Fibroblast of the conjunctiva (primary cell): Measurements from ENCODE around the gene CTRB1.
"Not testable (repeated sequence)": the region's sequence is repeated elsewhere in the genome, so short reads cannot be mapped to it uniquely, and the experiment has no call there.

Source experiments
- DNase-seq: peaks from one replicate; pipeline ENCODE4 v3.0.0-alpha.2; 2010; ENCODE audit warnings: low read depth

CTRB1 gene

DNA sequence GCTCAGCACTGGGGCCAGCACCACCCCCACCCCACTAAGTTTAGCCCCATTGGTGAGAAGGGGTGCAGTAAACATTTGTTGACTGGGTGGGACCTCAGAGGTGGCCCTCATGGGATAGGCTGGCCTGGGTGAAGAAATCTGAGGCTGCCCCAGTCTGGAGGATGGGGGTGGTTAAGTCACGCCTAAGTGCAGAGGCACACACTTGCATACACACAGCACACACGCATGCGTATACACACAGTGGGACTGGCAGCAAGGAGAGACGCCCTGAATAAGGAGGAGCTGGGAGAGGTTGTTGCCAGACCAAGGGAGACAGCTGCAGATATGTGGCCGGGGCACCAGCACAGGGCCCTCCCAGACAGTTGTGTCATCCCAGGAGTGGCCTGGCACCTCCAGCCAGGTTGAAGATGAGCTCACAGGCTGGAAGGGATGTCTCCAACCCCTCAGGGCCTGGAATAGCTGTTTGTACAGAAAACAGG, 35.6 kb downstream of the CTRB1 start:
- no peak for DNase-seq

DNA sequence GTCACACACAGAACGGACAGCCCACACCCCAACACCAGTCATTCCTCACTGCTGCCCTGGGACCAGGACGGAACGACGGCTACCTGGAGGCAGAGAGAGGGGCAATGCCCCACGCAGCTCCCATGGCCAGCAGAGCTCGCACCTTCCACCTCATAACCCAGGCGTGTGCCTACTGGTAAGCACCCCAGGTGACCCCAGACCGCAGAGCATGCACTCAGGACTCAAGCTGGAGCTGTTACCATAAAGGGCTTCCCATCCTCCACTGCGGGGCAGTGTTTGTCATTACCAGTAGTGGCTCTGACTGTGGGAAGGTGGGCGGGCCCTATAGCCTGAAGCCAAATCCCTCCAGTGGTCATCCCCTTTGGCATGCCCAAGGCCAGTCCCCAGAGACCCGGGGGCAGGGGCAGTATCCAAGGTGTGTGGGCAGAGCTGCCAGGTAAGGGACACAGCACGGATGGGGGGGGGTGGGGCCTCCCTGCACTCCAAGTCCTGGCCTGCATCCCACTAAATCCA, 37.3 kb downstream of the CTRB1 start:
- no peak for DNase-seq

DNA sequence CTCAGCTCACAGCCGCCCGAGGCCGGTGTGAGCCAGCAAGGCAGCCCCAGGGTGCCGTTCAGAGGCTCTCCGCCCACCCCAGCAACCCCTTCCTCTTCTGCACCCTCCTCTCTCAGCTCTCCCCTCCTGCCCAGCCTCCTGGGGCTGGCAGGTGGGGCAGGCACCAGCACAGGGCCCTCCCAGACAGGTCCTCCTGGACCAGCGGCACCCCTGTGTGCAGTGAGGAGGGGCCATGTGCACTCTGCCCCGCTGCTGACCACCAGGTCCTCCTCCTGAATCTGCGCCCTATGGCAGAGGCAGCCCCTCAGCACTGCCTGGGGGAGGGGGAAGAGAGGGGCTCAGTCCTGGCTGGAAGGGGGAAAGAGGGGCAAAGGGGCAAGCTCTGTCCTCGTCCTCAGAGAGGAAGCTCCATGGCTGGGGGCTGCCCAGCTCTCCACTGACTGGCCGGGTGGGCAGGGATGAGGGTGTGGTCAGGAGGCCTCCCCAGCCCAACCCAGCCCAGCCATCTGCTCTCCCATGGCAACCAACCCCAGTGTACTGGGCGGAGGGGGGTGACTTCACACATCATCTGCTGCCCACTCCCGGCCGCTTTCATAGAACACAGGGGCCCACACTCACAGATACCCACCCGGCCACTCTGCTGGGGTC, 38.0 kb downstream of the CTRB1 start:
- no peak for DNase-seq

DNA sequence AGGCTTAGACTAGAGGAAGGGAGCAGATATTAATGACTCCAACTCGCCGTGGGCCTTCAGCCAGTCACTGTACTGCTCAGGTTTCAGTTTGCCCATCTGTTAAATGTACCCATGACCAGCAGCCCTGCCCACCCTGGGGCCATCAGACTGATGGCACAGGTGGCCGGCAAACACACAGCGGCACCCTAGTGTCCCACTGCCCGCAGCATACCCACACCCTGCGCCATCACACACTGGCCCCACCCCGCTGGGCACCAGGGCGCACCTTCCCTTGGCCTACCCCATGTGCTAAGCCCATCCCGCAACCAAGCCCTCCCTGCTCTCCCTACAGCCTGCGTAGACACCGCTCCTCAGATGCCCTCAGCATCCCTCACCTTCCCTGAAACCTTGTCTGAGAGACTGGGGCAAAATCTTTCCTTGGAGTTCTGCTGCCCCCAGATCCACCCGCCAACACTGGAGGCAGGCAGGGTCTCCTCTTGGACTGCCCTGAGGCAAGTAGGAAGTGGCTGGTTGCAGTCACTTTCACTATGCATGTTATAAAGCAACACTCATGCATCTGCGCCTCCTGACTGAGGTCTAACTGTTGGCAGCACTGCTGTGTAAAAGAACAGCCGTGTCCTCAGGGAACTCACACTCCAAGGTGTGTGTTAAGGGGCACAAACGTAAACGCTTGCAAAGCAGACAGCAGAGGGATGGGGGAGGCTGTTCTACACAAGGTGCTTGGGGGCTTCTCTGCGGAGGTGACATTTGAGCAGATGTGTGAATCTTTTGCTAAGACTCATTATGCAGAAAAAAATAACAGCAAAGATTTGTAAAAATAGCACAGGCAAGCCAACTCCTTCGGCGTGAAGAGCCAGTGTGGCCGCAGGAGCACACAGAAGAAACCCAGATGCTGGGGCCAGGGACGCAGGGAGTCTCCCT, 39.4 kb downstream of the CTRB1 start:
- no peak for DNase-seq

DNA sequence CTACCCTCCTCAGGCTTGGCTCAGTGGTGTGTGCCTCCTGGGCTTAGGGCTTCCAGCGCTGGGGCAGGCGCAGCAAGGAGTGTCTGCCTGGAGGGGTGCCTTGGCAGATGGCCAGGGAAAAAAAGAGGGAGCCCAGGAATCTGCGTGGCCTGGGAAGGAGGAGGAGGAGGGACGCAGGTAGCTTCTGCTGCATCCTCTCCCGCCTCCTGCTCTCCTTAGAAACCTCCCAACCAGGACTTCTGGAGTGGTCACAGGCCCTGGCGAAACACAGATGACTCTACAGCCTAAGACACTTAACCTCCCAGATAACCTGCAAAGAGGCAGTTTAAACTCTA, 40.0 kb downstream of the CTRB1 start:
- no peak for DNase-seq

DNA sequence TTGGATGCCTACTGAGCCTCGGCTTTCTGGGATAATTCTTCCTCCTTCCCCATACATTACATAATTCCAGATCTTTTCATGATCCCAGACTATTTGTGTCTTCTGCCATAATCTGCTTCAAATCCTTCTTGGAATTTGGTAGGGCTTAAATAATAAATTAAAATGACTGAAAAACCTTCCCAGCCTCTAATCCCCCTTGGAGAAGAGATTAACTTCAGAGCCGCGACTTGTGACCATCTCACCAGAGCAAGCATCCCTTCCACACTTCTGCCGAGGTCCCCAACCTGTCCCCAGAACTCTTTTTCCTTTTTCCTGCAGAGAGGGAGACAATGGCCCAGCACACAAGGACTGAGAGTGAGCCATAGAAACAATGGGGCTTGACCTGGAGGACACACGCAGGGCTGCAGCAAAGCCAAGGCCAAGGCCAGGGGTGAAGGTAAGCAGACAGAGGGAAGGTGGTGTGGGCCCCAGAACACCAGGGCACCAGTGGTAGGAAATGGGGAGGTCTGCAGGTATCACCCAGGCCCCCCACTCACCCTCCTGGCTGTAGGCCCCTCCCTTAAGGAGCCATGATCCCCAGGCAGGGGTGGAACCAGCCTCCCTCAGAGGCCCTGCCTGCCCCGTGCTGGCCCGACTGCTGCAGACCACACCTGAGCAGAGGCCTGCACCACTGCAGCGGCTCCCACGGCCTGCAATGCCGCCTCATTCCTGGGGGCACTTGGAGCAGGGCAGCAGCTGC, 42.2 kb downstream of the CTRB1 start:
- no peak for DNase-seq

DNA sequence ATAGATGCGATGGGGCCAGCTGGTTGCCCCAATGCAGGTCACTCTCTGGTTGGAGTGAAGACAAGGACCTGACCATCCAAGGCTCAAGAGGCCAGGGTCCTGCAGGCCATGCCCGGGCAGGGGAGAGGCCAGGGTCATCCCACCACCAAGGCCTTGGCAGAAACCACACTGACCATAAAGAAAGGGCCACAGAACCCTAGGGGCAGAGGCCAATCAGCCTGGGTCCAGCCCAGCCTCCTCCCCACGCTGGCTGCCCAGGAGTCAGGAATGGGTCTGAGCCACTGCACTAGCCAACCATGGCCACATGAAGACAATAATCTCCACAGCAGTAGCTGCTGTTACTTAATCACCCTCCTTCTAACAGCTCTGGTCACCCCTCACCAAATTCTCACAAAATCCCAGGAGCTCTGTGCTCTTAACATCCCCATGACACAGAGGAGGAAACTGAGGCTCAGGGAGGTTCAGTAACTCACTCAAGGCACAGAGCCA, 42.8 kb downstream of the CTRB1 start:
- DNase-seq: no peak

DNA sequence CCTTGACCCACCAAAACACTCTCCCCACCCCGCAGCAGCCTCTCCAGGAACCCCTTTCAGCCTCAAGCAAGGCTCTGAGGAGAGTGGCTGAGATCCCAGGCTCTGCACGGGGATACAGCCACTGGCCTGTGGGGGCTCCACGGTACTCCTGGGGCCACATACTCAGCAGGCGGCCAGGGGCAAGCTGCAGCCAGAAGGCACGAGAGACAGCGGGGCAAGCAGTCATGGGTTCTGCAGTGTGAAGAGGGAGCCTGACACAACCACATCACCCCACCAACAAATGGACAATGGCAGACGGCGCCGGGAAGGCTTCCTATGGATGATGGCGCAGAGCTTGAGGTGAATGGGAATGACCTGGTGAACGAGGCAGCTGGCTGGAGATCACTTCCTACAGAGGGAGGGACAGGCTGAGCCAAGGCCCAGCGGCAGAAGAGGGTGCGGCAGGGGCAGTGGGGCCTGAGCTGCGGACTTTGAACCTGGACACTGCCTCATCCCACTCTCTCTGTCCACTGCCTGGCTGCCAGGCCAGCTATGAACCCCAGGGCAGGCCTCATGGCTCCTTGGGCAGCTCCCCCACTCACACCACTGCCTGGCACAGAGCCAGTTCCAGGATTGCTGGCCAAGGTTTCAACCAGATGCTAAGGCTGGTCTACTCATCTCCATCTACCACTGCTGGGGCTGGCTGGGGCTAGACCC, 43.5 kb downstream of the CTRB1 start:
- no peak for DNase-seq

DNA sequence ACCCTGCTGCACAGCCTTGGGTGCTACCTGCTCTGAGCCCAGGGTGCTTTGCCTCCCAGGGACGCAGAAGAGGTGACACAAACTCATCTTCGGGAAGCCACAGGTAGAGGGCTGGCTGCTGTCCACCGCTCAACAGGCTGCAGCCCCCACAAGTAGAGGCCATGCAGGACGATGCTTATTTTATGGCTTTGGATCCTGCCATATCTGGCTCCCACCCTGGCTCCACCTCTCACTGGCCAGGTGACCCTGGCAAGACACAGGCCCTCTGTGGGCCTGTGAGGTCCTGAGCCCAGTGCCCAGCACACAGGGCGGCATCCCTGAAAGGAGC, 44.0 kb downstream of the CTRB1 start:
- DNase-seq: no peak

DNA sequence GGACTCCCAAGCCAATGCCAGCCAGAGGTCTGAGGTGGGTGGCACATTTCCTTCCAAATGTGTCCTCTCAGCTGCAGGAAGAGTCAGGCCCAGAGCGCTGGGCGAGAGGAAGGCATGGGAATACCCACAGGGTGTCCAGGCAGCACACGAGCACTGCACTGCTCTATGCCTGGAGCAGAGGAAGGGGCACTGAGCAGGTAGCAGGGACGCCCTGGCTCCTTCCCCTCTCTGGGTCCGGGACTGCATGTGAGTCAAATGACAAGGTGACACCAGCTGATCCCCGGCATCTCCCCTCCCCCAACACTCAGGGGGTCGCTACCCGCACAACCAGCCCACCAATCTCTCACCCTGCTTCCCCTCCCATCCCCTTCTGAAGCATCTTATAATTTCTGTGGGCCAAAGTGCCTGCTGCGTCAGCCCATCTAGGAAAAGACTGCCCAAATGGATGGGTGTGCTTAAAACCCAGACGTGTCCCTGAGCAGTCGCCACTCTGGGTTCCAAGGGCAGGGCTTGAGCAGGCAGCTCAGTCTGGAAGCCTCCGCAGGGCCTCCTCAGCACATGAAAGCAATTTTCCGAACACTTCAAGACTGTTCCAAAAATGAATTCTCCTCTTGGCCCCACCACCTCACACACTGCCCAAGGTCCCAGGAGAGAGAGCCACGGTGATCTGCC, 44.6 kb downstream of the CTRB1 start:
- DNase-seq: no peak

DNA sequence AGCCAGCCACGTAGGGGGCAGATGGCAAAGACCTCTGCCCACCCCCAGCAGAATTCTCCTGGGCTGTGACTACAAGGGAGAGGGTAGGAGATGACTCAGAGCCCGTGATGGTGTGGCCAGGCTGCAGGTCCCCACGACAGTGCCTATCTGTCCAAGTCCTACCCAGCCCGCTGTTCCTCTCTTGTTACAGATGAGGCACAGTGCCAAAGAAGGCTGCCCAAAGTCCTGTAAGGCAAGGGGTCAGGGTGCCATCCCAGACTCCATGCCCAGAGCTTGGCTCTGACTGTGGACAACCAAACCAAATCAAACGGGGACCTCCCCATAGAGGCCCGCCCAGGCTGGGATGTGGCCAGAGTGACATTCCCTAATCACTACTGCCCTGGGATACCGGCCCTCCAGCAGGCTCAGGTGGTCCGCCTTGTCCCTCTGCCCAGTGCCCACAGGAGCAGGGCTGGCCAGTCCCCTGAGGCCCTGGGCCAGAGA, 45.2 kb downstream of the CTRB1 start:
- DNase-seq: no peak

DNA sequence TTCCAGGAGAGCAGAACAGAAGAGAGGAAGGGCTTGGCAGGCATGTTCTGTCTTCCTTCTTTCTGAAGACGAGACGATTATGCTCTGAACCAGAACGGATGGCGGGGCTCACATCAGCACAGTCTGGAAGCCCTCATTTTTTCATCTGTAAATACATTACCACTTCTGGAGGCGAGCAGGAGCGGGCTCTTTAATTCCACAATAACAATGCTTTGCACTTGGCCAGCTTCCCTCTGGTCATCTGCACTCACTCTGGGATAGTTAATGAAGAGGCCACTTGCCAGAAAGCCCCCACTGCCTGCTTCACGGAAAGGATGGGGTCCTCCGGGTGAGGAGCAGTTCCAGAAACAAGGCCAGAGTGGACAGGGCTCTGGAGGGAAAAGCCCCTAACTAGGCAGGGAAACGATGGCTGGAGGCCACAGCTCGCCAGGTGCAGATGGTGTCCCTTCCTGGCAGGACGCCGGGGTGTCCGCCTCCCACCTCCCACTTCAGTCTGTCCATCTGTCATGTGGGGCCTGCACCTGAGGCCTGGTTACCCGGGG, 45.7 kb downstream of the CTRB1 start:
- no peak for DNase-seq

DNA sequence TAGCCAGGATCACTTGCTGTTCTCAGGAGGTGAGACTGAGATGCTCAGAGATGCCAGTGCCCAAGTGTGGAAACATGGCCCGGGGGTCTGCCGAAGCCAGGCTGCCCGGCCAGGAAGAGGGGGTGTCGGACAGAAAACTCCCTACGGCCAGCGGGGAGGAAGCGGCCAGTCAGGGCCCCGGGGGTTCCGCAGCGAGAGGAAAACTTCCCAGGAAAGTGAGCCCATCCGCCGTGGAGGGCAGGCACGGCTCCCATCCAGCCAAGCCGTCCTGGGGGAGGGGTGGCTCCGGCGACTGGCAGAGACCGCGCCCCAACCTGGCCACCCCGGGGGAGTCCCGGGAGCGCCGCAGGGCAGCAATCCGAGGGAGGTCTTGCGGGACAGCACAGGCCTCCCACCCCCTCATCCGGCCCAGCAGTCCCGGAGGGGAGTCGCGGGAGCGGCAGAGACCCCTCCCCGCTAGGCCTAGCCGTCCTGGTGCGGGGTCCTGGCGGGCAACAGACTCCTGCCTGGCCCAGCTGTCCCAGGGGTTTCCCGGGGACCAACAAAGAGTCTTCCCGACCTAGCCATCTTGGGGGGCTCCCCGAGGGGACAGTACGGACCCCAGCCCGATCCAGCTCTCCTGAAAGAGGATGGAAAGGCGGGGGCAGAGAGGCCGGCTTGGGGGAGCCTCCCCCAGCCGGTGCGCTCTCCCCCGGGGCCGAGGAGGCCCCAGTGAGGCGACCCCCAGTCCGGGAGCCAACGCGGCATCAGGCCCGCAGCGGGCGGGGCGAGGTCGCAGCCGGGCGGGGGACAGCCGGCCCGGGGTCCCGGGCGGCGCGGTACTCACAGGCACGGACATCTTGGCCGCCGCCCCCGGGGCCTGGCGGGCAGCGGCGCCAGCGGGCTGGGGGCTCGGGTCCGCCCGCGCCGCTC, 46.5 kb downstream of the CTRB1 start:
- DNase-seq: no peak

DNA sequence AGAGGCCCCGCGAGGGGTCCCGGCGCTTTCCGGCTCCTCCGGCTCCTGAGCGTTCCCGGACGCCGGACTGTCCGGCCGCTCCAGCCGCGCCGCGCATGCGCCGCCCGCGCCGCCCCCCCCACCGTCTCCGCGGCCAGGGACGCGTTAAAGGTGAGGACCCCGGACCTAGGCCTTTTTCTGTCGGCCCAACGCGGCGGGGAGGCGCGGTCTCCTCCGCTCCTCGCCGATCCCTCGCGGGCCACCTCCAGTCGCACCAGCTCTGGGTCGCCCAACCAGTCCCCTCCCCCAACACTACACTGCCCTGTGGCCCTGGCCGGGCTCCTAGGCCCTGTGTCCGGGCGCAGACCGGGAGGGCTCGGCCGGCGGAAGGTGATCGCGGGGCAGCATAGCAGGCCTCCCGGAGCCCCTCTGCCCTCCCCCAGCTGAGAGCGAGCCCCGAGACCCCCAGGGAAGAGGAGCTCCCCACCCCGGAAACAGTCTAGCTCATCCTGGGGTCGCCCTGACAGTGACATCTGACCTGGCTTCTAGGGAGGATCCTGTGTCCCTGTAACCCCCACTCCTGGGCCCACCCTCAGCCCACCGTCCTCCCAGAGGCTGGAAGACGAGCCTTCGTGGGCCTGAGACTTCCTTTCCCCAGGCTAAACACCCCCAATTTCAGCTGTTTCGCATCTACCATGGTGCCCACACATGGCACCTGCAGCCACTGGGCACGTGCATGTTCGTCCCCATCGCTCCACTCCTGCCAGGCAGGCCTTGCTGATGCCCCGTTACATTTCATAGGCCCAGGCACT, 47.3 kb downstream of the CTRB1 start:
- DNase-seq: no peak

DNA sequence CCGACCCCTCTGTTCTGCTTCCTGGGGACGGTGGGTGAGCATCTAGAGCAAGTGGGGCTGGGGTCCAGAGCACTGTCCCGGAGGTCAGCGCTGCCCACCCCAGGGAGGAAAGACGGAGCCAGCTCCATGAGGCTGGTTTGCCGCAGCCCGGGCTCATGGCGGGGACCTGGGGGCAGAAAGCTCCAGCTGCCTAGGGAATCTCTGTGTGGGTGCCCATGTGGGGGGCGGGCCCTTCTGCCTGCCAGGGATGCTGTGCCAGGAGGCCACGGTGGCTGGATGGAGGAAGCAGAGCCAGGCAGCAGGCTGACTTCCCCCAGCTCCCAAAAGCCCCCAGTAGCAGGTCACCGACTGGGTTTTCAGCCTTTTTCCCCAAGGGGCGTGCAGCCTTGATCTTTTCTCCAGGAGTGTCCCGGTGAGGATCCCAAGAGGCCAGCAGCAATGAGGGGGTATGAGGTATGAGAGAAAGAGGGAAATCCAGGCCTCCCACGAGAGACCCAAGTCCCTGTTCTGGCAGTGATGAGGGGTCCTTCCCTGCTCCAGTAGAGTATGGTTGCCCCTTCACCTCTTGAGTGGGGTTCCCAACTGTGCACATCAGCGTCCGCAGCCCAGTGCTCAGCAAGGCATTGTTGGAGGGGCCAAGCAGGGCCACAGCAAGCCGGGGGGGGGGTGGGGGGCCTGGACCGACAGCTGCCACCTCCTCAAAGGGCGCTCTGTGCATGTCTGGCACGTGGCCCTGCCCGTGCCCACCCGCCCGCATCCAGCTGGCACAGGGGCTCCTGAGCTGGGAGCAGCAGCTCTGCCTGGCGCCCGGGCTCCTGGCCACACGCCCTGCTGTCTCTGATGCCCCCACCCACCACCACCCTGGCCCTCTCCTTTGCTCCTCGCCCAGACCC, 48.2 kb downstream of the CTRB1 start:
- no peak for DNase-seq

DNA sequence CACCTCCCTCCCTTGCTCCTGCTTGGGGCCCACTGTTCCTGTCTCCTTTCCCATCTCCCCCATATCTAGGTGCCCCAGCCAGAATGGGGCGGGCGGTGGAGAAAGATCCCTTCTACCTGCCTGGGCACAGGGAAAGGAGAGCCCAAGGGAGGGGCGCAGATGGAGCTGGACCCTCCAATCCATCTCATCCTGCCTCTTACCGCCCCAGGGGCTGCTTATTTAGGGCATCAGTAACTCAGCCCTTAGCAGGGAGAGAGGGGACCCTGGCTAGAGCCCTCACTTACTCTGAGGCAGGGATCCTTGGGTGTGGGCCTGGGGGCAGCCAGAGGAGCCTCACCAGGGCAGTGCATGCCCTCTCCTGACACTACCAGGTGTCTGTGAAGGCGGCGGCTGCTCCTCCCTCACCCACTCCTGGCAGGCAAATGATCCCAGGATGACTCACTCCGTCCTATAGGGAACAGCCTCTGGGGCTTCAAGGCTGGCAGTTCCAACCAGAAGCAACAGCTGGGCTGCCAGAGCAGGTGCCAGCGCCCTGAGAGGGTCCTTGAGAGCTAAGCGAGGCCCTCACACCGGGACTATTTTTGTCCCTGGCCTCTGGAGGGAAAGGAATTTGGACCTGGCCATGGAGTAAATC, 49.0 kb downstream of the CTRB1 start:
- DNase-seq: no peak

DNA sequence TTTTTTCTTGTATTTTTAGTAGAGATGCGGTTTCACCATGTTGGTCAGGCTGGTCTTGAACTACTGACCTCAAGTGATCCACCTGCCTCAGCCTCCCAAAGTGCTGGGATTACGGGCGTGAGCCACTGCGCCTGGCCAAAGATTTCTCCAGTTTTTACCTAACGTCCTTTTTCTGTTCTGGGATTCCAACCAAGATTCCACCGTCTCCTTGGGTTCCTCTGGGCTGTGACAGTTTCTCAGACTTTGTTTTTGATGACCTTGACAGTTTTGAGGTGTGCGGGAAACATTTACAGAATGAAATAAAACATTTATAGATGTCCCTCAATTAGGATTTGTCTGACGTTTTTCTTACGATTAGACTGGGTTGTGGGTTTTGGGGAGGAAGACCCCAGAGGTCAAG, 50.6 kb downstream of the CTRB1 start:
- DNase-seq: not testable (repeated sequence)
